Hepatocyte (in vitro differentiated cells): ENCODE measurements around the gene MED13L. TPM values are rescaled to one million over a fixed set of nuclear protein-coding genes. Genes with fewer than 3 reads are reported as not detected.

Experiments used
- DNase-seq: peaks from one replicate; pipeline ENCODE4 v3.0.0-alpha.2; 2016; ENCODE audit warnings: low spot score
- H2AFZ ChIP-seq: fragments of 200-600 bp; sonication (generic); 2 replicates; pipeline ENCODE4 v1.6.0; 2016; ENCODE audit warnings: antibody characterized with exemption, mild to moderate bottlenecking
- H3K27ac ChIP-seq: fragments of 200-600 bp; sonication (generic); 2 replicates; pipeline ENCODE4 v1.5.1; 2016; ENCODE audit warnings: mild to moderate bottlenecking
- H3K27me3 ChIP-seq: fragments of 200-600 bp; sonication (generic); 2 replicates; pipeline ENCODE4 v1.6.1; 2016
- H3K36me3 ChIP-seq: fragments of 200-600 bp; sonication (generic); replicated peaks from 2 replicates; pipeline ENCODE4 v1.5.1; 2016; ENCODE audit warnings: low read depth; ENCODE audit not compliant: insufficient read depth
- H3K4me1 ChIP-seq: fragments of 200-600 bp; sonication (generic); 2 replicates; pipeline ENCODE4 v1.5.1; 2016; ENCODE audit warnings: mild to moderate bottlenecking, moderate library complexity; ENCODE audit not compliant: insufficient read depth
- H3K4me2 ChIP-seq: fragments of 200-600 bp; sonication (generic); 2 replicates; pipeline ENCODE4 v1.6.0; 2016
- H3K4me3 ChIP-seq: fragments of 200-600 bp; sonication (generic); 2 replicates; pipeline ENCODE4 v1.5.1; 2016; ENCODE audit warnings: mild to moderate bottlenecking
- H3K79me2 ChIP-seq: fragments of 200-600 bp; sonication (generic); 2 replicates; pipeline ENCODE4 v1.6.0; 2017; ENCODE audit warnings: mild to moderate bottlenecking
- H3K9me2 ChIP-seq: fragments of 200-600 bp; sonication (generic); replicated peaks from 2 replicates; pipeline ENCODE4 v1.6.0; 2017; ENCODE audit warnings: mild to moderate bottlenecking; ENCODE audit not compliant: insufficient read depth
- H3K9me3 ChIP-seq: fragments of 200-600 bp; sonication (generic); 2 replicates; pipeline ENCODE4 v1.5.1; 2016; ENCODE audit warnings: low read depth, mild to moderate bottlenecking
- H4K20me1 ChIP-seq: fragments of 200-600 bp; sonication (generic); 2 replicates; pipeline ENCODE4 v1.6.0; 2016; ENCODE audit warnings: mild to moderate bottlenecking; ENCODE audit not compliant: insufficient read depth, poor library complexity, severe bottlenecking
- CTCF ChIP-seq: fragments of 200-600 bp; sonication (generic); IDR thresholded peaks from 2 replicates; pipeline ENCODE4 v1.5.1; 2016; ENCODE audit warnings: antibody characterized with exemption, mild to moderate bottlenecking; ENCODE audit not compliant: poor library complexity
- EZH2 ChIP-seq: fragments of 200-600 bp; sonication (generic); IDR thresholded peaks from 2 replicates; pipeline ENCODE4 v1.6.1; 2016; ENCODE audit warnings: antibody characterized with exemption, mild to moderate bottlenecking, borderline replicate concordance
- EZH2phosphoT487 ChIP-seq: fragments of 200-600 bp; sonication (generic); IDR thresholded peaks from one replicate; pipeline ENCODE4 v1.6.1; 2018; ENCODE audit warnings: antibody characterized with exemption, mild to moderate bottlenecking, low read depth, moderate library complexity; ENCODE audit not compliant: unreplicated experiment, severe bottlenecking
- WGBS: methylation state at CpG from one replicate; pipeline ENCODE4 v1.1.6; 2016; ENCODE audit warnings: low lambda C conversion rate; ENCODE audit errors: missing lambda C conversion rate; 5-methylcytosine and 5-hydroxymethylcytosine counted together
- polyA plus RNA-seq: library from polyadenylated mRNA; unstranded; fragments of >200 nt; fragmentation: Nextera tagmentation; extraction: Ambion mirVana; gene quantifications from 2 replicates; pipeline ENCODE4 v1.2.1, GENCODE V29; 2016
- total RNA-seq: library from RNA; depleted of rRNA; stranded (reverse); fragments of >200 nt; gene quantifications from 2 replicates; pipeline ENCODE4 v1.2.3, GENCODE V29; 2014

The MED13L gene
- total and polyA plus RNA-seq, 2 experiments from 2014 or later: 23.7 to 135 TPM

GRCh38 chr12:115943310-115943629 lies 334.2 kb downstream of the MED13L start:
- no peak overlapping the region for H3K27ac ChIP-seq
- no peak overlapping the region for H3K4me3 ChIP-seq
- H2AFZ ChIP-seq: no peak overlapping the region
- H3K36me3 ChIP-seq: no peaks in the 10 kb centered on the region
- 85% methylated on average over 7 of the region's 7 CpGs for WGBS
- no peaks in the 10 kb centered on the region for H3K79me2 ChIP-seq
- no peaks in the 10 kb centered on the region for H3K4me1 ChIP-seq
- H3K27me3 ChIP-seq: no peaks in the 10 kb centered on the region
- no peaks in the 10 kb centered on the region for H3K9me3 ChIP-seq
- no peak for DNase-seq
- no peak overlapping the region for H3K4me2 ChIP-seq
- H4K20me1 ChIP-seq: no peaks in the 10 kb centered on the region
- no peaks in the 10 kb centered on the region for H3K9me2 ChIP-seq
- TF ChIP-seq CTCF (no peak), EZH2phosphoT487 (no peak), EZH2 (no peak)

GRCh38 chr12:115942346-115942745 lies 335.1 kb downstream of the MED13L start:
- 85% methylated on average over 1 of the region's 1 CpG for WGBS

DNA sequence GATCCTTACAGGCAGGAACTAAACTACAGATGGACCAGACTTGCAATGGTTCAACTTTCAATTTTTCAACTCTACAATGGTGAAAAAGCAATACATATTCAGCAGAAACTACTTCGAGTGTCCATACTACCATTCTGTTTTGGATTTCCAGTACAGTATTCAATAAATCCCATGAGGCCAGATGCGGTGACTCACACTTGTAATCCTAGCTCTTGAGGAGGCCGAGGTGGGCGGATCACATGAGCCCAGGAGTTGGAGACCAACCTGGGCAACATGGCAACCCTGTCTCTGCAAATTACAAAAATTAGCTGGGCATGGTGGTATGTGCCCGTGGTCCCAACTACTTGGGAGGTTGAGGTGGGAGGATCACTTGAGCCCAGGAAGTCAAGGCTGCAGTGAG lies 336.1 kb downstream of the MED13L start:
- no peak overlapping the region for H3K4me2 ChIP-seq

More at GRCh38 chr12:115942346-115942745, 335.1 kb downstream of the MED13L start:
- TF ChIP-seq EZH2phosphoT487 (no peak), EZH2 (no peak), CTCF (no peak)
- no peak for DNase-seq
- no peaks in the 10 kb centered on the region for H3K27me3 ChIP-seq
- no peak overlapping the region for H2AFZ ChIP-seq
- no peak overlapping the region for H3K4me3 ChIP-seq
- no peaks in the 10 kb centered on the region for H3K79me2 ChIP-seq
- H3K27ac ChIP-seq: no peak overlapping the region
- H3K4me2 ChIP-seq: no peak overlapping the region
- H4K20me1 ChIP-seq: no peaks in the 10 kb centered on the region
- H3K9me3 ChIP-seq: no peaks in the 10 kb centered on the region
- no peaks in the 10 kb centered on the region for H3K36me3 ChIP-seq
- no peaks in the 10 kb centered on the region for H3K9me2 ChIP-seq
- no peaks in the 10 kb centered on the region for H3K4me1 ChIP-seq

More for the DNA sequence above, 336.1 kb downstream of the MED13L start:
- Histone ChIP-seq H3K27me3 (no peaks in the 10 kb centered on the region), H3K36me3 (no peaks in the 10 kb centered on the region), H4K20me1 (no peaks in the 10 kb centered on the region), H3K9me3 (no peaks in the 10 kb centered on the region), H3K4me3 (no peak overlapping the region), H2AFZ (no peak overlapping the region), H3K4me1 (no peaks in the 10 kb centered on the region), H3K79me2 (no peaks in the 10 kb centered on the region), H3K9me2 (no peaks in the 10 kb centered on the region), H3K27ac (no peak overlapping the region)
- TF ChIP-seq CTCF: no peak
- no peak for TF ChIP-seq EZH2
- TF ChIP-seq EZH2phosphoT487: no peak
- DNase-seq: no peak
- 88% methylated on average over 5 of the region's 5 CpGs for WGBS
